ENCODE data around the gene NUB1.

DNA sequence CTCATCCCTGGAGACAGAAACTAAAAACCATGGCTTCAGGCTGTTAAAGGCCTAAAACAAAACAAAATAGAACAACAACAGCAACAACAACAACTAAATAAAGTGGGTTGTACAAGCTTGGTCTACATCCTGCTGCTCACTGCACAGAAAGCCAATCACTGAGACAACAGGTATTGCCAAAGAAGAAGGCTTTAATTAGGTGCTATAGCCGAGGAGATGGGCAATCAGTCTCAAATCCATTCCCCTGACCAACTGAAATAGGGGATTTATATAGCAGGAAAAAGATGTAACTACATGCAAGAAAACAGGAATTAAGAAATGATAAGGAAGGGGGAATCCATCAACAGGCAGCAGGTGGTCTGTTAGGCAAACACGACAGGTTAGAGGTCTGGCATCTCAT, 22.4 kb upstream of the NUB1 start:
- TF ChIP-seq FOXK2 (IDR thresholded peaks at IDR 0.05): no peak
- TF ChIP-seq HDGF (IDR thresholded peaks at IDR 0.05; ENCODE audit: borderline replicate concordance): no peak
- no peak for TF ChIP-seq FOXA1 (IDR thresholded peaks at IDR 0.05)
- no peak for TF ChIP-seq ELF4 (IDR thresholded peaks at IDR 0.05)
- no peak for TF ChIP-seq ZNF384 (IDR thresholded peaks at IDR 0.05)
- TF ChIP-seq ARNT (IDR thresholded peaks at IDR 0.05): no peak

All from HEK293T (cell line).